GM12878 (cell line): ENCODE measurements around the gene PRKN. TPM values are rescaled to one million over a fixed set of nuclear protein-coding genes. Genes with fewer than 3 reads are reported as not detected.

Experiments
- ATAC-seq: fragments of 200-7000 bp; cut with Tn5 transposase; 3 replicates; pipeline ENCODE4 v1.9.1; 2020; ENCODE audit warnings: mild to moderate bottlenecking, moderate library complexity
- BruUV-seq: library from RNA; stranded (reverse); fragments of 400-500 nt; replicated peaks from 2 replicates; lab custom pipeline; 2021; lab: Mats Ljungman, UMichigan
- CTCF ChIA-PET: fragments of 300-600 bp; sonication (Branson Sonifier 250); formaldehyde crosslinking; extraction: SDS; loops from one replicate; lab custom pipeline; 2021; ENCODE audit warnings: inconsistent platforms; lab: Yijun Ruan, JAX
- POLR2A ChIA-PET: fragments of 350-600 bp; formaldehyde crosslinking; extraction: SDS; loops from one replicate; lab custom pipeline; 2021; ENCODE audit warnings: inconsistent platforms; lab: Charles Lee
- RAD21 ChIA-PET: fragments of 300-600 bp; sonication (Branson Sonifier 250); formaldehyde crosslinking; loops from one replicate; lab custom pipeline; 2023; ENCODE audit warnings: antibody characterized with exemption; ENCODE audit not compliant: unreplicated experiment; lab: Charles Lee
- SMC1A ChIA-PET: fragments of 300-600 bp; sonication (Branson Sonifier 250); formaldehyde crosslinking; loops from one replicate; lab custom pipeline; 2023; ENCODE audit not compliant: unreplicated experiment, uncharacterized antibody; lab: Charles Lee
- DNase-seq: peaks from one replicate; pipeline ENCODE4 v3.0.0-alpha.2; 2011; ENCODE audit warnings: low read depth, low spot score
- FAIRE-seq: peaks from 3 replicates; lab custom pipeline; 2011; peaks lifted over from hg19 to GRCh38; lab: Jason Lieb, UNC
- H2AFZ ChIP-seq: 2 replicates; pipeline ENCODE4 v1.6.0; 2011; ENCODE audit warnings: low read depth, low read length, control low read depth; ENCODE audit not compliant: control insufficient read depth
- H3K27ac ChIP-seq: 2 replicates; pipeline ENCODE4 v1.5.1; 2011; ENCODE audit warnings: control low read depth; ENCODE audit not compliant: control insufficient read depth, insufficient read depth
- H3K27me3 ChIP-seq, 2 experiments: replicated peaks in 1 of 2; 2 replicates each; pipeline versions ENCODE4 v1.6.0 to v1.6.1; 2011; ENCODE audit warnings: low read length in 1 of 2; ENCODE audit not compliant: control insufficient read depth in 2 of 2, insufficient read depth in 2 of 2
- H3K36me3 ChIP-seq, 2 experiments: 2 replicates each; pipeline ENCODE4 v1.5.1; 2011; ENCODE audit warnings: low read length in 1 of 2; ENCODE audit not compliant: control insufficient read depth in 2 of 2, insufficient read depth in 2 of 2
- H3K4me1 ChIP-seq: 2 replicates; pipeline ENCODE4 v1.6.1; 2011; ENCODE audit warnings: mild to moderate bottlenecking, low read length, moderate library complexity, mixed read lengths; ENCODE audit not compliant: control insufficient read depth, insufficient read depth
- H3K4me2 ChIP-seq: 2 replicates; pipeline ENCODE4 v1.6.0; 2011; ENCODE audit warnings: control low read depth; ENCODE audit not compliant: control insufficient read depth, insufficient read depth
- H3K4me3 ChIP-seq: fragments of 200-600 bp; sonication (generic); 2 replicates; pipeline ENCODE4 v1.5.1; 2016
- H3K79me2 ChIP-seq: 2 replicates; pipeline ENCODE4 v1.6.0; 2011; ENCODE audit warnings: low read length; ENCODE audit not compliant: control insufficient read depth, insufficient read depth
- H3K9ac ChIP-seq: 2 replicates; pipeline ENCODE4 v1.8.0; 2011; ENCODE audit warnings: low read length, control low read depth, mixed read lengths; ENCODE audit not compliant: control insufficient read depth, insufficient read depth
- H3K9me3 ChIP-seq: replicated peaks from 3 replicates; pipeline ENCODE4 v1.5.1; 2011; ENCODE audit warnings: mild to moderate bottlenecking, low read length; ENCODE audit not compliant: control insufficient read depth, insufficient read depth
- H4K20me1 ChIP-seq: 2 replicates; pipeline ENCODE4 v1.6.0; 2011; ENCODE audit not compliant: control insufficient read depth, insufficient read depth
- ETV6 ChIP-seq, 2 experiments: fragments of 450-650 bp in 1 of 2; IDR thresholded peaks in 1 of 2; conservative IDR thresholded peaks in 1 of 2; 2 replicates each; pipeline ENCODE4 v1.6.1; 2014; ENCODE audit warnings: antibody characterized with exemption in 1 of 2, borderline replicate concordance in 1 of 2, low read depth in 1 of 2, mild to moderate bottlenecking in 1 of 2, moderate library complexity in 1 of 2
- IRF5 ChIP-seq: fragments of 450-650 bp; IDR thresholded peaks from 2 replicates; pipeline ENCODE4 v1.6.1; 2017; ENCODE audit warnings: borderline replicate concordance
- MAX ChIP-seq: IDR thresholded peaks from 2 replicates; pipeline ENCODE4 v1.6.1; 2012; ENCODE audit warnings: low read depth, low read length, improper control_type of control experiment
- NFYB ChIP-seq: IDR thresholded peaks from 2 replicates; pipeline ENCODE4 v1.6.1; 2011; ENCODE audit warnings: low read depth, mild to moderate bottlenecking, low read length, improper control_type of control experiment, moderate library complexity; ENCODE audit not compliant: insufficient read depth
- NKRF ChIP-seq: fragments of 450-650 bp; conservative IDR thresholded peaks from 2 replicates; pipeline ENCODE4 v1.6.1; 2017; ENCODE audit warnings: mild to moderate bottlenecking, moderate library complexity
- SUZ12 ChIP-seq: fragments of 200-600 bp; sonication (generic); IDR thresholded peaks from one replicate; pipeline ENCODE4 v1.6.1; 2018; ENCODE audit warnings: antibody characterized with exemption, mild to moderate bottlenecking; ENCODE audit not compliant: unreplicated experiment
- YBX1 ChIP-seq: fragments of 450-650 bp; IDR thresholded peaks from 2 replicates; pipeline ENCODE4 v1.6.1; 2016; ENCODE audit warnings: antibody characterized with exemption
- WGBS: methylation state at CpG from one replicate; pipeline ENCODE4 v1.1.6; 2016; ENCODE audit warnings: low lambda C conversion rate; ENCODE audit not compliant: insufficient replicate concordance, insufficient coverage; ENCODE audit errors: missing lambda C conversion rate; 5-methylcytosine and 5-hydroxymethylcytosine counted together
- in situ Hi-C: fragments of 300-500 bp; cut with MboI; formaldehyde crosslinking; loops from 9 replicates; pipeline ENCODE4 v1.14.3; 2018; ENCODE audit warnings: mixed read lengths
- intact Hi-C: fragments of 100-400 bp; cut with micrococcal nuclease; formaldehyde crosslinking; loops from one replicate; pipeline ENCODE4 v1.14.2; 2022; ENCODE audit not compliant: unreplicated experiment
- polyA plus RNA-seq, 11 experiments: library from polyadenylated mRNA; depleted of rRNA in 4 of 11; unstranded in 6 of 11; stranded (reverse) in 5 of 11; fragments of >200 nt; fragmentation: Nextera tagmentation in 4 of 11; fragmentation: Illumina TruSeq in 1 of 11; extraction: Ambion mirVana in 4 of 11; extraction: Trizol in 1 of 11; gene quantifications; 1 replicate in 1 of 11; 2 replicates in 10 of 11; pipeline versions ENCODE4 v1.2.1 to v1.2.3, GENCODE V29; 2011 to 2016; ENCODE audit warnings: inconsistent platforms in 2 of 11, missing spikeins in 2 of 11, low read depth in 1 of 11
- total RNA-seq, 4 experiments: library from RNA; depleted of rRNA in 3 of 4; stranded (reverse); fragments of >200 nt in 3 of 4; fragmentation: Illumina TruSeq in 1 of 4; extraction: Trizol in 1 of 4; gene quantifications; 2 replicates each; pipeline versions ENCODE4 v1.2.1 to v1.2.3, GENCODE V29; 2013 to 2021

PRKN gene
- total and polyA plus RNA-seq, 10 of the 15 experiments (the other 5 are each of a cell fraction or from before 2014, with no cell fraction given): 0.06 to 0.09 TPM; not detected in 8

- TF ChIP-seq IRF5: no peak
These were observed 1233.9 kb downstream of the PRKN start (continued) for GRCh38 chr6:161493576-161494118.

GRCh38 chr6:161489626-161490306 lies 1237.8 kb downstream of the PRKN start:
- TF ChIP-seq MAX (no peak), NKRF (no peak), SUZ12 (no peak), NFYB (no peak), YBX1 (no peak), ETV6 (conservative IDR thresholded peaks at IDR 0.05 in 1 of 2, IDR thresholded peaks at IDR 0.05 in 1 of 2; ENCODE audit: borderline replicate concordance in 1 of 2, low read depth in 1 of 2) (no peak)
- ChIA-PET CTCF (no interaction called here), POLR2A (no interaction called here), SMC1A (no interaction called here), RAD21 (no interaction called here)
- no peak overlapping the region for H3K27ac ChIP-seq
- no peaks in the 10 kb centered on the region for H3K79me2 ChIP-seq
- H3K4me3 ChIP-seq: no peak overlapping the region
- FAIRE-seq (no peak), ATAC-seq (no peak), DNase-seq (no peak)
- no peaks in the 10 kb centered on the region for H3K4me1 ChIP-seq
- BruUV-seq: no TSS peak
- no peak overlapping the region for H3K9ac ChIP-seq
- in situ Hi-C loops (no loop called here), intact Hi-C loops (no loop called here)
- no peaks in the 10 kb centered on the region for H3K36me3 ChIP-seq
- H3K27me3 ChIP-seq: no peaks in the 10 kb centered on the region
- 28% methylated on average over 5 of the region's 5 CpGs for WGBS
- no peaks in the 10 kb centered on the region for H4K20me1 ChIP-seq
- H2AFZ ChIP-seq: no peak overlapping the region
- no peaks in the 10 kb centered on the region for H3K9me3 ChIP-seq
- no peak overlapping the region for H3K4me2 ChIP-seq
